Nephron (organoid): ENCODE results near the gene FFAR1.

Experiments used
- H3K27ac Mint-ChIP-seq, 3 experiments: 2 replicates each; pipeline ENCODE4 v1.8.0; 2020; ENCODE audit warnings: mixed read lengths in 3 of 3, mild to moderate bottlenecking in 2 of 3, moderate library complexity in 1 of 3
- H3K27me3 Mint-ChIP-seq: 2 replicates; pipeline ENCODE4 v1.8.0; 2021; ENCODE audit warnings: low read depth, mild to moderate bottlenecking, moderate library complexity, mixed read lengths
- H3K36me3 Mint-ChIP-seq: 2 replicates; pipeline ENCODE4 v1.8.0; 2020; ENCODE audit warnings: low read depth, mixed read lengths
- H3K4me1 Mint-ChIP-seq: 2 replicates; pipeline ENCODE4 v1.8.0; 2020; ENCODE audit warnings: mixed read lengths
- H3K4me3 Mint-ChIP-seq, 3 experiments: 2 replicates each; pipeline ENCODE4 v1.8.0; 2020; ENCODE audit warnings: mild to moderate bottlenecking in 3 of 3, mixed read lengths in 3 of 3, moderate library complexity in 2 of 3
- H3K9me3 Mint-ChIP-seq: 2 replicates; pipeline ENCODE4 v1.8.0; 2020; ENCODE audit warnings: mixed read lengths
- CTCF ChIP-seq, 3 experiments: fragments of 200-600 bp; sonication (generic); IDR thresholded peaks; one replicate each; pipeline ENCODE4 v1.5.0; 2021; ENCODE audit warnings: antibody characterized with exemption in 3 of 3; ENCODE audit not compliant: unreplicated experiment in 3 of 3

FFAR1 gene

GRCh38 chr19:35310811-35311465 is 36.8 kb upstream of the FFAR1 start:
- Mint-ChIP-seq H3K27me3 (no peaks in the 10 kb centered on the region), H3K4me1 (peaks cover 54% of the 10 kb centered on the region), H3K27ac (peak overlapping the region; percentile 79 to 98 (median 87)), H3K9me3 (no peaks in the 10 kb centered on the region), H3K4me3 (peak overlapping the region in 2 of 3 experiments; percentile 48 to 60), H3K36me3 (no peaks in the 10 kb centered on the region)
- no peak for TF ChIP-seq CTCF (IDR thresholded peaks at IDR 0.05; ENCODE audit: unreplicated experiment in 3 of 3)

GRCh38 chr19:35311901-35312665 is 35.6 kb upstream of the FFAR1 start:
- peak overlapping the region; percentile 43 to 98 (median 78) for H3K27ac Mint-ChIP-seq
- no peaks in the 10 kb centered on the region for H3K9me3 Mint-ChIP-seq
- peak overlapping the region in 1 of 3 experiments; percentile 19 for H3K4me3 Mint-ChIP-seq

GRCh38 chr19:35313587-35313986 is 34.1 kb upstream of the FFAR1 start:
- Mint-ChIP-seq H3K27me3 (no peaks in the 10 kb centered on the region), H3K4me1 (peaks cover 39% of the 10 kb centered on the region), H3K9me3 (no peaks in the 10 kb centered on the region), H3K36me3 (no peaks in the 10 kb centered on the region), H3K4me3 (no peak overlapping the region), H3K27ac (peak overlapping the region; percentile 29 to 63 (median 57))
- no peak for TF ChIP-seq CTCF (IDR thresholded peaks at IDR 0.05; ENCODE audit: unreplicated experiment in 3 of 3)

More at GRCh38 chr19:35311901-35312665, 35.6 kb upstream of the FFAR1 start:
- no peaks in the 10 kb centered on the region for H3K27me3 Mint-ChIP-seq
- peaks cover 48% of the 10 kb centered on the region for H3K4me1 Mint-ChIP-seq
- H3K36me3 Mint-ChIP-seq: no peaks in the 10 kb centered on the region
- TF ChIP-seq CTCF (IDR thresholded peaks at IDR 0.05; ENCODE audit: unreplicated experiment in 3 of 3): no peak

GRCh38 chr19:35314031-35314430 is 33.7 kb upstream of the FFAR1 start:
- Mint-ChIP-seq H3K4me1 (peaks cover 35% of the 10 kb centered on the region), H3K4me3 (no peak overlapping the region), H3K9me3 (no peaks in the 10 kb centered on the region), H3K36me3 (no peaks in the 10 kb centered on the region), H3K27ac (peak overlapping the region; percentile 41 to 71 (median 63)), H3K27me3 (no peaks in the 10 kb centered on the region)
- TF ChIP-seq CTCF (IDR thresholded peaks at IDR 0.05; ENCODE audit: unreplicated experiment in 3 of 3): no peak

- Mint-ChIP-seq H3K27me3 (no peaks in the 10 kb centered on the region), H3K36me3 (no peaks in the 10 kb centered on the region), H3K27ac (peak overlapping the region; percentile 41 to 71 (median 63)), H3K9me3 (no peaks in the 10 kb centered on the region), H3K4me1 (peaks cover 26% of the 10 kb centered on the region), H3K4me3 (no peak overlapping the region)
- no peak for TF ChIP-seq CTCF (IDR thresholded peaks at IDR 0.05; ENCODE audit: unreplicated experiment in 3 of 3)
Observed at GRCh38 chr19:35314858-35315470, 32.7 kb upstream of the FFAR1 start.
